Thymus (tissue), 14 donors: ENCODE measurements around the gene GPR63. TPM values are rescaled to one million over a fixed set of nuclear protein-coding genes. Genes with fewer than 3 reads are reported as not detected.
A peak's percentile ranks its signal among the peaks of the same experiment; 100 is the strongest.
"Not testable (repeated sequence)": the region's sequence is repeated elsewhere in the genome, so short reads cannot be mapped to it uniquely, and the experiment has no call there.

Experiments
- DNase-seq, 9 donors: peaks; one replicate each; pipeline ENCODE4 v3.0.0-alpha.2; 2013; ENCODE audit warnings: low spot score in 9 of 9, low read depth in 6 of 9, missing footprints in 1 of 9
- H3K27ac ChIP-seq, 2 donors: one replicate each; pipeline ENCODE4 v1.5.1; 2013; ENCODE audit warnings: control low read depth in 1 of 2, low read depth in 1 of 2, low read length in 1 of 2, mild to moderate bottlenecking in 1 of 2, moderate library complexity in 1 of 2
- H3K27me3 ChIP-seq, 2 donors: one replicate each; pipeline ENCODE4 v1.5.1; 2013; ENCODE audit warnings: low read length in 1 of 2; ENCODE audit not compliant: control insufficient read depth in 2 of 2, insufficient read depth in 1 of 2
- H3K36me3 ChIP-seq, 2 donors: one replicate each; pipeline ENCODE4 v1.5.1; 2013; ENCODE audit warnings: low read length in 1 of 2, mild to moderate bottlenecking in 1 of 2, moderate library complexity in 1 of 2; ENCODE audit not compliant: control insufficient read depth in 2 of 2, insufficient read depth in 2 of 2
- H3K4me1 ChIP-seq, 2 donors: one replicate each; pipeline ENCODE4 v1.5.1; 2013; ENCODE audit warnings: low read length in 2 of 2; ENCODE audit not compliant: control insufficient read depth in 2 of 2, insufficient read depth in 2 of 2
- H3K4me3 ChIP-seq, 2 donors: one replicate each; pipeline ENCODE4 v1.5.1; 2013; ENCODE audit warnings: low read length in 2 of 2, control low read depth in 1 of 2, mild to moderate bottlenecking in 1 of 2
- H3K9me3 ChIP-seq, 2 donors: one replicate each; pipeline ENCODE4 v1.5.1; 2013; ENCODE audit warnings: low read length in 1 of 2, mild to moderate bottlenecking in 1 of 2; ENCODE audit not compliant: control insufficient read depth in 2 of 2, insufficient read depth in 1 of 2
- WGBS: extraction: QIAGEN DNeasy Blood & Tissue Kit; methylation state at CpG from one replicate; pipeline ENCODE4 v1.1.7; 2013; 5-methylcytosine and 5-hydroxymethylcytosine counted together
- long read RNA-seq, 10 donors: transcript quantifications; one replicate each; lab custom pipeline, GENCODE V29; 2026
- polyA plus RNA-seq: library from polyadenylated mRNA; stranded (reverse); fragments of 200-250 nt; gene quantifications from one replicate; pipeline ENCODE4 v1.2.3, GENCODE V29; 2013
- total RNA-seq: library from RNA; stranded (reverse); fragments of 120-200 nt; gene quantifications from one replicate; pipeline ENCODE4 v1.2.4, GENCODE V29; 2013
- donor health status: healthy.

The GPR63 gene
- total RNA-seq (0.71 TPM), polyA plus RNA-seq (0.46 TPM)
- long read RNA-seq, donor 1: 0 reads
- long read RNA-seq, donor 2: 0 reads
- long read RNA-seq, donor 3: 0 reads
- long read RNA-seq, donor 4, full-length matches to known transcripts: 2 of 2 reads
- long read RNA-seq, donor 4, partial matches to known transcripts: 0 of 2 reads
- long read RNA-seq, donor 4, other reads (novel, unspliced or antisense): 0 of 2 reads
- long read RNA-seq, donor 5, full-length matches to known transcripts: 1 of 1 reads
- long read RNA-seq, donor 5, partial matches to known transcripts: 0 of 1 reads
- long read RNA-seq, donor 5, other reads (novel, unspliced or antisense): 0 of 1 reads
- long read RNA-seq, donor 6: 0 reads
- long read RNA-seq, donor 7, full-length matches to known transcripts: 1 of 1 reads
- long read RNA-seq, donor 7, partial matches to known transcripts: 0 of 1 reads
- long read RNA-seq, donor 7, other reads (novel, unspliced or antisense): 0 of 1 reads
- long read RNA-seq, donor 8: 0 reads
- long read RNA-seq, donor 9, full-length matches to known transcripts: 1 of 1 reads
- long read RNA-seq, donor 9, partial matches to known transcripts: 0 of 1 reads
- long read RNA-seq, donor 9, other reads (novel, unspliced or antisense): 0 of 1 reads
- long read RNA-seq, donor 10: 0 reads

GRCh38 chr6:96837081-96837971, at the start of gene GPR63:
TSS of gene GPR63 (minus strand) at chr6:96837477. CDS start at chr6:96799731, 37,746 bp downstream.
- peak in 8 of 9 donors; percentile 15 to 75 (median 48) for DNase-seq
- WGBS: under 1% methylated on average over 80 of the region's 80 CpGs
- H3K4me1 ChIP-seq: peaks cover 6 to 8% of the 10 kb centered on the region in 2 donors
- no peaks in the 10 kb centered on the region for H3K9me3 ChIP-seq
- H3K27ac ChIP-seq: no peak within 1 kb of the TSS
- no peaks in the 10 kb centered on the region for H3K36me3 ChIP-seq
- H3K4me3 ChIP-seq: peak within 1 kb of the TSS; percentile 65 to 67
- H3K27me3 ChIP-seq: peaks cover 5 to 23% of the 10 kb centered on the region in 2 donors

GRCh38 chr6:96886519-96886918, 49.2 kb upstream of the GPR63 start:
- Histone ChIP-seq H3K4me1 (peaks cover 0 to 5% of the 10 kb centered on the region in 2 donors), H3K27me3 (no peaks in the 10 kb centered on the region), H3K36me3 (peaks cover 2 to 18% of the 10 kb centered on the region in 2 donors), H3K27ac (no peak overlapping the region), H3K4me3 (no peak overlapping the region), H3K9me3 (no peaks in the 10 kb centered on the region)
- 97% methylated on average over 1 of the region's 1 CpG for WGBS
- DNase-seq: no peak

GRCh38 chr6:96885187-96885631, 47.9 kb upstream of the GPR63 start:
- not testable (repeated sequence) for H3K4me3 ChIP-seq, H3K4me1 ChIP-seq, H3K27ac ChIP-seq, H3K27me3 ChIP-seq, H3K9me3 ChIP-seq, H3K36me3 ChIP-seq
- 86% methylated on average over 5 of the region's 5 CpGs for WGBS
- peak in 5 of 9 donors; percentile 11 to 64 (median 21) for DNase-seq

- Histone ChIP-seq H3K27me3 (no peaks in the 10 kb centered on the region), H3K4me3 (no peak overlapping the region), H3K27ac (no peak overlapping the region), H3K36me3 (no peaks in the 10 kb centered on the region), H3K4me1 (peaks cover 0 to 4% of the 10 kb centered on the region in 2 donors), H3K9me3 (no peaks in the 10 kb centered on the region)
- no peak for DNase-seq
Observed at GRCh38 chr6:96878143-96878542, 40.9 kb upstream of the GPR63 start.

GRCh38 chr6:96876886-96877545, 39.7 kb upstream of the GPR63 start:
- H3K27me3 ChIP-seq: no peaks in the 10 kb centered on the region
- WGBS: 93% methylated on average over 9 of the region's 9 CpGs
- H3K36me3 ChIP-seq: no peaks in the 10 kb centered on the region
- peak in 3 of 9 donors; percentile 9 to 40 (median 12) for DNase-seq
- H3K9me3 ChIP-seq: no peaks in the 10 kb centered on the region
- H3K27ac ChIP-seq: no peak overlapping the region
- peaks cover 0 to 4% of the 10 kb centered on the region in 2 donors for H3K4me1 ChIP-seq
- H3K4me3 ChIP-seq: no peak overlapping the region

GRCh38 chr6:96872976-96873375, 35.7 kb upstream of the GPR63 start:
- DNase-seq: no peak
- WGBS: 100% methylated on average over 1 of the region's 1 CpG

GRCh38 chr6:96865055-96865405, 27.8 kb upstream of the GPR63 start:
- H3K36me3 ChIP-seq: no peaks in the 10 kb centered on the region
- H3K4me1 ChIP-seq: no peaks in the 10 kb centered on the region
- H3K4me3 ChIP-seq: no peak overlapping the region
- DNase-seq: no peak
- no peaks in the 10 kb centered on the region for H3K9me3 ChIP-seq
- H3K27me3 ChIP-seq: peaks cover 0 to 10% of the 10 kb centered on the region in 2 donors
- WGBS: 94% methylated on average over 3 of the region's 3 CpGs
- no peak overlapping the region for H3K27ac ChIP-seq

More at GRCh38 chr6:96872976-96873375, 35.7 kb upstream of the GPR63 start:
- H3K9me3 ChIP-seq: no peaks in the 10 kb centered on the region
- peaks cover 0 to 4% of the 10 kb centered on the region in 2 donors for H3K4me1 ChIP-seq
- H3K27ac ChIP-seq: no peak overlapping the region
- H3K27me3 ChIP-seq: no peaks in the 10 kb centered on the region
- H3K36me3 ChIP-seq: no peaks in the 10 kb centered on the region
- no peak overlapping the region for H3K4me3 ChIP-seq

GRCh38 chr6:96864216-96865054, 27.2 kb upstream of the GPR63 start:
- WGBS: 93% methylated on average over 3 of the region's 3 CpGs
- H3K27me3 ChIP-seq: peaks cover 0 to 10% of the 10 kb centered on the region in 2 donors
- no peak overlapping the region for H3K27ac ChIP-seq
- no peak for DNase-seq
- H3K36me3 ChIP-seq: no peaks in the 10 kb centered on the region
- no peaks in the 10 kb centered on the region for H3K4me1 ChIP-seq
- H3K4me3 ChIP-seq: no peak overlapping the region
- H3K9me3 ChIP-seq: no peaks in the 10 kb centered on the region
